Stimulated activated naive CD4-positive, alpha-beta T cell (primary cell): ENCODE results near the gene PHLDB1.
A peak's percentile ranks its signal among the peaks of the same experiment; 100 is the strongest.

Source experiments
- DNase-seq, 6 experiments: peaks; one replicate each; lab custom pipeline; 2025; lab: John Stamatoyannopoulos, UW

PHLDB1 gene

DNA sequence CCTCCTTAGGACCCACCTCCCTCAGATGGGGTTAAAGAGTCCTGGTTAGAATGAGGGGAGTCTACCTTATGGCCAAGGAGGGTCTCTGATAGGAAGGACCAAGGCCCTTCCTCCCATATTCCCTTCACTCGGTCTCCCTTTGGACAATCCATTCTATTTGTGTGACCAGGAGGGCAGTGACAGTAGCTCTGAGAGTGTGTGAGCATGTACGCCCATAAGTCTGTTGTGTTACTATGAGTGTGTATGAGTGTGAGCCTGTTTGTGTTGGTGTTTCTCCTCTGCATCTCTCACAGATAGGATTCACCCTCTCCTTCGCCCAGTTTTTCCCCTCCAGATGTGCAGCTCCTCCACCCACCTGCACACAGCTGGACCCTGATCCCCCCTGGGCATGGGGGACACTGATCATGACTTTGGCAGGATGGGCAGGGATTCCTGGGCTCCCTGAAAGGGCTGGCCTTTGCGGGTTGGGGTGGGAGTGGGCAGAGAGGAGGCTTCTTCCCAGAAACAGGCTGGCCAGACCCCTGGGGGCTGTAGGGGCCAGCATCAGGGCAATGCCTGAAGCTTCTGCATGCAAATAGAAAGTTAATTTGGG, 14.5 kb downstream of the PHLDB1 start:
- no peak for DNase-seq

DNA sequence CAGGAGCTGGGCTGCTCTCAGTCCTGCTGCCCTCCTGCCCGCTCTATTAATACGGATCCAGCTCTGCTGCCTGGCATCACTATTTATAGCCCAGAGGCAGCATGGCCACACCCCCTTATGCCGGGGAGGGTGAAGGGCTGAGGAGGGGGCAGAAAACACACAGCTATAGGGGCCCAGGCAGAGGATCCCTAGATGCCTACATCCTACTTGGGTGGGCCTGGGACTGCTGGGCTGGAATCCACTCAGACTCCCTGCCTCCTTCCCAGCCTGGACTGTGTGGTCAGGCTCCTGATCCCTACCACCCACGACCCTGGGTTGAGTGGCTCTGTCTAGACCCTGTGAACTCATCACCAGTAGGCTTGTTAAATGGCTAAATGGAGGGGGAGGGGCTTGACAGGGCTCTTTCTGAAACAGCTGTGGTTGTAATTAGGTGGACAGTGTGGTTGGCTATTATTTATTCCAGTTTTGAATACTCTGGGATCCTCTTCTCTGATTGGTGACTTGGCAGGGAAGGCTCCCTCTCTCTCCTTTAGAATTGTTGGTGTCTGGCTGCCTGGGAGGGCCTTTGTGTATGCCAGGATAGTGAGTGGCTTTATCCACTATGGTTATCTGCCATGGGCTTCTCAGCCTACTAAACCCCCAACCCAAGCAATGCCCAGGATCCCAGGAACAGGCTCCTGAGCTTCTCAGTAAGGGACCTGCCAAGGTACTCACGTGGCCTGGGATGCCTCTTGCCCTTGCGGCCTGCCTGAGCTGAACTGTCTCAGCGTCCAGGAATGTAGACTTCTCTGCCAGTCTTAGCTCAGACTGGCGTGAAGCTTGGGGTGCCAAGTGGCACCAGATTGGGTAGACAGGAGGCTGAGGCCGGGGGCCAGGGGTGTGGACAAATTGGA, 15.2 kb downstream of the PHLDB1 start:
- DNase-seq: no peak

DNA sequence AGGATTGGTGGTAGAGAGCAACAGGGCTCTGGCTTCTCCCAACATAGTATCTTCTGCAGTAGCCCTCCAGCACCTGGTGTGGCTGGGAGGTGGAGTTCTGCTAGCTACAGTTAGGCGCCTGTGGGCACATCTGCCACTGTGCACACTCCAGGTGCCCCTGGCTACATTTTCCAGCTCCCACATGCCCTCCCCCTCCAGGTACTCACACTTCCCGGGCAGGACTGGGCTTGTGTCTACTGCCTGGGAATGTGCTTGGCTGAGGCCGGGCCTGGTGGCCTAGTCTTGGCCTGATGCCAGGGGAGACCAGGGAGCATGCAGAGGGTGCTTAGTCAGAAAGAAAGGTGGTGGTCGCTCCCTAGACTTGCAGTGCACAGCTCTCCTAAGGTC, 15.8 kb downstream of the PHLDB1 start:
- DNase-seq: no peak

DNA sequence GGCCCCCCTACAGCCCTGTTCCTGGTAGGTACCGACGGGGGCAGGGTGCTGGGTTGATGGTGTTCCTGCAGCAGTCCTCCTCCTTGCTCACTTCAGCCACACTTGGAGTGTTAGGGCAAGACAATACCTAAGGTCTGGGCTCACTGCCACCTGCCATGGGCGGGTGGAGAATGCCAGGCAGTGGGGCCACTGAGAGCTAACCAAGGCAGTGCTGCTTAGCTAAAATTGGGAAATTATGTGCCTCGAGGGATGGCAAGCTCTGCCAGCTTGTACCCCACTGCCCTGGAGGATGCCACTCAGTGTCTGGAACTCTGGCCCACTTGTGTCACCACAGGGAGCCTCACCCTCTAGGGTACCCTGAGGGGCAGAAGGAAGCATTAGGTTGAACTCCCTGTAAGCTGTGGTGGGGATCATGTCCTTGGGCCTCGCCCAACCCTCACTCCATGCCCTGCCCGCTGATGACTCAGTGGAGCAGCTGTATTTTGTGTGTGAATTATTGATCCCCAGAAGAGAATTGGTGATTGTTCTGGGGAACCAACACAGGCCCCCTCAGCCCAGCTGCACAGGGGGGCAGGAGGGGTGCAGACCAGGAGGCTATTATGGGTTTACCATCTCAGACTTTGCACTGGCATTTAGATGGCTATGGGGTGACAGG, 17.7 kb downstream of the PHLDB1 start:
- DNase-seq: no peak

DNA sequence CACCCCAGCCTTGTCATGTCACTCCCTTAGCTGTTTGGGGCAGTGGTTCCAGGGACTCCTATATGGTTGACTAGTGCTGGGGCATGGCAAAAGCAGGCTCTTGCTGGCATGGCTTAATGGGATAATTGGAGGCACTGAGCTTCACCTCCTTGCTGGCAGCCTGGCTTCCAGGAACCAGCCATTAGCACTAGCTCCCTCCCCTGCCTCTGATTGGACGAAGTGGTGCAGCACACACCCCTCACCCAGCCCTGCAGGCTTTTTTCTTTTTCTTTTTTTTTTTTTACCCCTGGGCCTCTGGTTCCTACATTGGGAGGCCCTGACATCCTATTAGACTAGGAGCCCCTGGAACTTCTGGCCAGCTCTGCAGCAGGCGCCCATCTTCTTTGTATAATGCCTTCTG, 18.6 kb downstream of the PHLDB1 start:
- no peak for DNase-seq

DNA sequence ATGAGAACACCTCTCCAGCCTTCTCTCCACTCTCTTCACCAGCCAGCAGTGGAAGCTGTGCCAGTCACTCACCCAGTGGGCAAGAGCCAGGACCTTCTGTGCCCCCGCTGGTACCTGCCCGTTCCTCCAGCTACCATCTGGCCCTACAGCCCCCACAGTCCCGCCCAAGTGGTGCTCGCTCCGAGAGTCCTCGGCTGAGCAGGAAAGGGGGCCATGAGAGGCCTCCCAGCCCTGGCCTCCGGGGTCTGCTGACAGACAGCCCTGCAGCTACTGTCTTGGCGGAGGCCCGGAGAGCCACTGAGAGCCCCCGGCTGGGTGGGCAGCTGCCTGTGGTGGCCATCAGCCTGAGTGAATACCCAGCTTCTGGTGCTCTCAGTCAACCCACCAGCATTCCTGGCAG, 20.2 kb downstream of the PHLDB1 start:
- DNase-seq: no peak

DNA sequence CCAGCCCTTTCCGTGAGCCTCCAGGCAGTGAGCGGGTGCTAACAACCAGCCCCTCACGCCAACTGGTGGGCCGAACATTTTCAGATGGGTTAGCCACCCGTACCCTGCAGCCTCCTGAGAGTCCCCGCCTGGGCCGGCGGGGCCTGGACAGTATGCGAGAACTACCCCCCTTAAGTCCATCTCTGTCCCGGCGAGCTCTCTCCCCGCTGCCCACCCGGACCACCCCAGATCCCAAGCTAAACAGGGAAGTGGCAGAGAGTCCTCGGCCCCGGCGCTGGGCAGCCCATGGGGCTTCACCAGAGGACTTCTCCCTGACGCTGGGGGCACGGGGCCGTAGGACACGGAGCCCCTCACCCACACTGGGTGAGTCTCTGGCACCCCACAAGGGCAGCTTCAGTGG, 20.6 kb downstream of the PHLDB1 start:
- no peak for DNase-seq

DNA sequence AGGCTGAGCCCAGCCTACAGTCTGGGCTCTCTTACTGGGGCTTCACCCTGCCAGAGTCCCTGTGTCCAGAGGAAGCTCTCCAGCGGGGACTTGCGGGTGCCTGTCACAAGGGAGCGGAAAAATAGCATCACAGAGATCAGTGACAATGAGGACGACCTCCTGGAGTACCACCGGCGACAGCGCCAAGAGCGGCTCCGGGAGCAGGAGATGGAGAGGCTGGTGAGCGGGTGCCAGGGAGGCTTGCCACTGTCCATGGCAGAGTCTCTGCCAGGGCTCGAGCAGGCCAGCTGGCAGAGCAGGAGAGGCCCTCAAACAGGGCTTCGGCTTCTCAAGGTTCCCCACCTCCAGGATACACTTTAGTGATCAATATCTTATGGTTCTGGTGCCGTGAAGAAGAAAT, 21.0 kb downstream of the PHLDB1 start:
- no peak for DNase-seq

DNA sequence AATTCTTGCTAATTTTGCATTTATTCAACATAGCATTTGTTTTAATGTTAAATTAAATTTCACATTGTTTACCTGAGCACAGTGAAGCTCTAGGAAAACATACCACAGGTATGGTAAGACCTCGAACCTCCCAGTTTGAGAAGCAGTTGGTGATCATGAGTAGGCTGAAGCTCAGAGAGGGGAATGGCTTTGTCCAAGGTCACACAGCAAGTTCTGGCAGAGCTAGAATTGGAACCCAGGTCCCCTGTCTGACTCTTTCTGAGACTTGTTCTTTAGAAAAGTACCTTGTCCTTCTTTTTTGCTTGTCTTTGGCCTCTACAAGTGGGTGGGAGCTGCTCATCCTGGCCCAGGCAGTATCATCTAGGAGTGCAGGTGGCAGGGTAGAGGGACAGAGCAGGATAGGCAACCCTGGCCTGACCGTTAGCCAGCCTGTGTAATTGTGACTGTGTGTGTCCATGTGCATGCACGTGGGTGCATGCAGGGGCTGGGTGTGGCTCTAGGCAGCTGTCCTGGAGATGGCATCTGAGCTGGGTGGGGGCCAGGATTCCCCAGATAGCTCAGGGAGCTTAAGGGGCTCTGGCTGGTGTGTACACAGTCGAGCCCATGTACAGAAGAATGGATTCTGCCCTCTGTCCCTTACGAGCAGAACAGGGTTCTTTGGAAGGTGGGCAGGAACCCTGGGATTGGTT, 21.6 kb downstream of the PHLDB1 start:
- no peak for DNase-seq

DNA sequence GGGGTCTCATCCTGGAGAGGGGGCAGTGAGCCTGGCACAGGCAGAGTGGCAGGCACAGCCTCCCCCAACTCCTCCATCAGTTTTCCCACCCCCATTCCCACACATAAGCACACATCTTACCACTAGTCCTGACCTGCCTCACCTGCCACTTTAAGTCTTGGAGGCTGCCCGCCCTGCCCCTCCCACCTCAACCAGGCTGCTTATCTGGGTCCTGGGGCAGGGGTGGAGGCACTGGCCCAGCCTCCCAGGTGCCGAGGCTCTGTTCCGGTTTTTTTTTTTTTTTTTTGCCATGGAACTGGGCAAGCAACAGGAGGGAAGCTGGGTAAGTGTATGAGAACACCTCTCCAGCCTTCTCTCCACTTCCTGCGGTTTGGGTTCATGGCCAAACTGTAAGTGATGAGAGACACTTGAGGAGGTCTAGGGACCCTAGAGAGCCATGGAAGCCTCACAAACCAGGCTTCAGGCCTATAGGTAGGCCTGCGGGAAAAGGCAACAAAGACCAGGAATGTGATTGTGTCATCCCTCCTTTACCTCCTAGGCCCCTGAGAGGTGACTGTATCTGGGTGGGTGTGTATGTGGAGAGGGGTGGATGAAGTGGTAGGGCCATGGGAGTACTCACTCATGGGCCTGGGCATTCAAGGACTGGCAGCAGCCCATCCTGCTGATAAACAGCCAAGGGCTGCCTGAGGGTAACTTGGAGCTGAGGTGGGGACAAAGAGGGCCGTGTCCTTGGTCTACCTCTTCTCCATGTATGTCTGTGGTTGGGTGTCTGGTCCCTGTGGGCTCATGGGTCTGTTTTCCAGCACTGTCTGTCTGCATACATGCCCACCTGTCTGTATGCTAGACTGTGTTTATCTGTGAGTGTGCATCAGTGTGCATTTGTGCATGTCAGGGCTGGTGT, 22.6 kb downstream of the PHLDB1 start:
- no peak for DNase-seq

DNA sequence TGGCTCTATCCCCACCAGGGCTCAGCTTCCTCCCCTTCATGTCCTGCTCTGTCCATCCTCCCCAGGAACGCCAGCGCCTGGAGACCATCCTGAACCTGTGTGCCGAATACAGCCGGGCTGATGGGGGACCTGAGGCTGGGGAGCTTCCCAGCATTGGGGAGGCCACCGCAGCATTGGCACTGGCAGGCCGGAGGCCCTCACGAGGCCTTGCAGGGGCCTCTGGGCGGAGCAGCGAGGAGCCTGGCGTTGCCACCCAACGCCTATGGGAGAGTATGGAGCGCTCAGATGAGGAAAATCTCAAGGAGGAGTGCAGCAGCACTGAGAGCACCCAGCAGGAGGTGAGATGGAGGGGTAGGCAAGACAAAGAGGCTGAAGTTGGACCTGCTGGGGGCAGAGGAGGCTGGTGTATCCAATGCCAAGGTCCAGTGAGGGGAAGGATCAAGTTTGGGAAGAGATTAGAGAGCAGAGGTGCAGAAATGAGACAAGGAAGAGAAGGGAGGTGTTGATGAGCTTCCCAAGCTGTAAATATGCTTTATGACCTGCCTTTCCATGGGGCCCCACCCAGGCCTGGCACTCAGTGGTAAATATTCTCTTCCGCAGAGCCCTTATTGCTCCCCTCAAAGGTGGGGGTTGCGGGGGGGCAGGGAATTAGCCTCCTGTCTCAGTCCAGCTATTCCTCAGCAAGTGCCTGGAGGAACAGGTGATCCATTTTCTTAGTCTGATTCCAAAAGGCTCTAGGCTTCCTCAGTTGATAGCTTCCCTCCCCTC, 23.9 kb downstream of the PHLDB1 start:
- DNase-seq: no peak

DNA sequence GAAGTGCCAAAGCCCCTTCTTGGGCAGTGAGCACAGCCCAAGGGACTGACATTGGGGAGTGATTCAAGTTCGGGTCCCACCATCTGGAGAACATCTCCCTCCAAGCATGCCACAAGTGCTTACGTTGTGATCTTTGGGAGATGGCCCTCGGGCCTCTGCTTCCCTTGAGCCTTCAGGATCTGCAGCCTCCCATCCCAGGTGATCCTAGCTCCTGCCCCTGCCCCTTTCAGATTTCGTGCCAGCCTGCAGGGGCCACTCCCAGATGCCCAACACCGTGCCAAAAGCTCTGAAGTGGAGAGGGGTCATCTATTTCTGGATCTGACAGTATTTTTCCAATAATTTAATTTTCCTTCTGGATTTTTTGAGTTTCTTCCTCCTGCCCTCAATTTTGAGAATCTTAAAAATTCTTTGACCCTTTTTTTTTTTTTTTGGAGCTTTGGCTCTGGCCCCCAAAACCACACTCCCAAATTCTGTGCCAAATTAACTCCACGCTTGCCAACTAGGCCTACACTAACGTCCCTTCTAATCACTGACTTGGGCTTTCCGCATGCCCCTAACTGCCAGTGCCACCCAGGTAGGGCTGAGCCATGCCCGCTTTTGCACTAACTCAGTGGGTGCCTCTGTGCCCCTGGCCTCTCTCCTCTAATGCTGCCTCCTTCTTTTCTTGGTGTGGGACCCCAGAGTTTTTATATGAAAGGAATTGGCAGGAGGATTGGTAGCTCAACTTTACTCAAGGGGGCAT, 25.3 kb downstream of the PHLDB1 start:
- no peak for DNase-seq

DNA sequence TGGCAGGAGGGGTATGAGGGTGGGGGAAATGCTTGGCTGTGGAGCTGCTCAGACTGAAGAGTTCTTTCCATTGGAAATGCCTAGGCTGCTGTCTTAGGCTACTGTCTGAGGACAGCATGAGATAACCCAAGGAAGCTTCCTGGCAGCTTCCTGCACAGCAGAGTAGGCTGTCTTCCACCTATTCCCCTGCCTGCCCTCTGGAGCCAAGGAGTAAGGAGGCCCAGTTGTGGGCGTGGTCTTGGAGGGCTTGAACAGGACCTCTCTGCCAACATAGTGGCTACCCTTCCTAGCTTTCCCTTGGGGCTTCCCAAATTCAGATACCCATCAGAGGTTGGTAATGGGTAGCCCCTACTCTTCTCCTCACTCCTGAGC, 25.9 kb downstream of the PHLDB1 start:
- no peak for DNase-seq

DNA sequence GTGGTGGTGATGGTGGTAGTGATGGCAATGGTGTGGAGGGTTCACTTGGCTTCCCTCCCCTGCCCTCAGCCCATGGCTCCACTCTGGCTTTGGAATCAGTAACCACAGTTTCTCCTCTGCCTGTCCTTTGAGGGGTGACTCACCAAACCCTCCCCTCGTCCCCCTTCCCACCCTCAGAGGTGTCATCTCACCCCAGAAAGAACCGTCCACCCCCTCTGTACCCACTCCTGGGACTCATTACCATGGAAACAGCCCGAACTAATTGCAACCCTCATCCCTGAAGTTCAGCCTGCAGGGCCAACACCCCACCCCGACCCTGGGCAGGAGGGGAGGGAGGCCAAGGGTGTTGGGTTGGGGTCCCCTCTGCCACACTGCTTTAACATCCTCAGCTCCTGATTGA, 26.6 kb downstream of the PHLDB1 start:
- DNase-seq: no peak

DNA sequence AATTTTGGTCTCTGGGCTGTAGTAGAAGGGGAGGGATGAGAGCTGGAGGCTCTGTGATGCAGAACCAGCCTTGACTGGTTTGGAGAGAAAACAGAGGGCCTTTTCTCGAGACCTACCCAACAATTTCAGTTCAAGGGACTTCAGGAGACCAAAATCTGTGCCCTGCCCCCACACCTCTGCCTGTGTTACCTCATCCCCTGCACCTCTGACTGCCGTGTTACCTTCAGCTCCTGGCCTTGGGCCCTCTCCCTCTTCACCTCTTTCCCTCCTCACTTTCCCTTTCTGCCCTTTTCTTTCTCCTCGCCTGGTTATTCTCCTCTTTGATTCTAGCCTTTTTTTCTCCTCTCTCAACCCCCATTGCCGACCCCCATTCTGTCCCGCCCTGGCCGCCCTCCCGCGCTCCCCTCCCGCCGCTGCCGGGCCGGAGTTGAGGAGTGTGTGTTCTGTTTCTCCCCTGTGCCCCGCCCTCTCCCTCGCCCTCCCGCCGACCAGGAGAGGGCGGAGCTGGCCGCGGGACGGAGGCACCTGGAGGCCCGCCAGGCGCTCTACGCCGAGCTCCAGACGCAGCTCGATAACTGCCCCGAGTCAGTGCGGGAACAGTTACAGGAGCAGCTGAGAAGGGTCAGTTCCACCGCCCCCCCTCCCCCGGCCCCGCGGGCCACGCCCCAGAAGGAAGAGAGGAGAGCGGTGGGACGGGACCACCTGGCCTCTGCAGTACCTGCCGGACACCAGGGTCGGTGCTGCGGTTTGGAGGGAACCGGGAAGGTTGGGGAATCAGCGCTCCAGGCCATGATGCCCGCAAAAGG, 27.2 kb downstream of the PHLDB1 start:
- DNase-seq: peak in 1 of 6 experiments; percentile 6

DNA sequence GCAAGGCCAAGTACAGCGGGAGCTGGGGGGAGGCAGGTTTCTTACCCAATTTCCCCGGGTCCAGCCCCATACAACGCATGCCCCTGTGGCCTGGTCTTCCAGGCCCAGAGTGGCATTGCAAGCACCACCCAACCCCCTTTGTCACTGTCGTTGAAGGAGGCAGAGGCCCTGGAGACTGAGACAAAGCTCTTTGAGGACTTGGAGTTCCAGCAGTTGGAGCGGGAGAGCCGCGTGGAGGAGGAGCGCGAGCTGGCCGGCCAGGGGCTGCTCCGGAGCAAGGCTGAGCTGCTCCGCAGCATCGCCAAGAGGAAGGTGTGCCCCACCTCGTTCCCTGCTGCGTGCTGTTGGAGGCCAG, 27.8 kb downstream of the PHLDB1 start:
- DNase-seq: peak in 1 of 6 experiments; percentile 2

DNA sequence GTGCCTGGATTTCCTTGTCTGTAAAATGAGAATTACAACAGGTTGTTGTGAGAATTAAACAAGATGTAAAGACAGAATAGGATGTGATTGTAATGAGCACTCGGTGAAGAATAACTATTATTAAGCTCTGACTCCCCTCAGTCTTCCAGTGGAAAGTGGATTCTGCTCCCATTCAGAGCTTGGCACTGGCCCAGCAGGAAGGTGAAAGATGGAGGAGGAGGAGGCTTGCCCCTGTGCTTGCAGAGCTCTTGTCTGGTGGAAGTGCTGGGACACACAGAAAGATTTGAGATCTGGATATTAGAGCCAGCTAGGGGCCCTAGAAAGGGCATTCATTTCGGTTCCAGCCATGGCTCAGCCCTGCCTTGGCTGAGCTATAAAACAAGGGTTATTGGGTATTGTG, 28.2 kb downstream of the PHLDB1 start:
- DNase-seq: no peak

DNA sequence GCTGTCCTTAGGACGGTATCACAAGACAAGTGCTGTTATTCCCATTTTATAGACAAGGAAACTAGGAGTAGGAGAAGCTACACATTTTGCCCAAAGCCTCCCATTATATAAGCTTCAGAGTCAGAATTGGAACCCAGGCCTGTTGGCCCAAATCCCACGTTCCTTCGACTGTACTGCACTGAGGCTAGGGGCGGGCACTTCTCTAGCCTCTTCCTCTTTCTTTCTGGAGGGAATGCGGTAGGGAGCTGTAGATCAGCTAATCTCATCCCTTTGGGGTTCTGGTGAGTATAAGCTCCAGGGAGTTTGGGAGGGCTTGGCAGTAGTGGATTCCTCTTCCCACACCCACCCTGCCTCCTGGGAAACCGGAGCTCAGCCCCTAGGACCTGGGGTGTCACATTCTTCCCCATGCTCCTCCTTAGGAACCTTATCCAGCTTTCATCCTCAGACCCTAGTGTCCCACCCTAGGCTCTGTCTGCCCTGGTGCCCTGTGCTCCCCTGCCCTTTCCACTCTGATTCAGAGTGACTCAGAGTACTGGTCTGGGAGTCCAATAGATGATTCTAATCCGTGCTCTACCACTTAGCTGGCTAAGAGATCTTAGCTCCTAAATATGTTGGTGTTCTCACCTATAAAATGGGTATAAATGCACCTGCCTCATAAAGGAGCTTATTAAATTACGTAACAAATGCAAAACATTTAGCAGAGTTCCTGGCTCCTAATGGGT, 29.3 kb downstream of the PHLDB1 start:
- DNase-seq: no peak

DNA sequence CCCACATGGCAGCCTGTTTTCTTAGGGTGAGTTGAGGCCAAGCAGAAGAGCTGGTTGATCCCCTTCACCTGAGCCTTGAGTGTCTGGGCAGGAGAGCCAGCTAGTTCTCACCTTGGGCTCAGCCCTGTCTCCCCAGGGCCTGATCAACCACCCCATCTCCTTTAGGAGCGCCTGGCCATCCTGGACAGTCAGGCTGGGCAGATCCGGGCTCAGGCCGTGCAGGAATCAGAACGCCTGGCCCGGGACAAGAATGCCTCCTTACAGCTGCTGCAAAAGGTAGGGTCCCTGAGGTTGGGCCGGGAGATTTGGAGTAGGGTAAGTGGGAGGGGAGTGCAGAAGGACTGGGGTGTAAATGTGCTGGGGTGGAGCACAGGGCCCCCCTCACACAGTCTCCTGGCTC, 31.3 kb downstream of the PHLDB1 start:
- DNase-seq: no peak
